ENCODE results near the gene CAPN5.

Gene CAPN5

DNA sequence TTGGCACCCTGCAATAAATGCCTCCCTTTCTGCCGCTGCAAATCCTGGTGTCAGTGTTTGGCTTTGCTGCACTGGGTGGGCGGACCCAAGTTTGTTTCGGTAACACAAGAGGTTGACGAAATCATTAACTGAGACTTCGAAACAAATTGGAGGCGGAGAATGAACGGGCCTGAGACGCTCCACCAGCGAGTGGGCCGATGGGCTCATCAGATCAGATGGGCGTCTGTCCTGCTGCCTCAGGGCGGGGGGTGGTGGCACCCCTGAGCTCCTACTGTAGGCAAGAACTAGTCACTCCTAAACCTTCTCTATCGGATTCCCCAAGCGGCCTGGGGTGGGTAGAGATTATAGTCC, 918 bp upstream of the CAPN5 start:
- no peak for ATAC-seq
- TF ChIP-seq, protein P1, sequence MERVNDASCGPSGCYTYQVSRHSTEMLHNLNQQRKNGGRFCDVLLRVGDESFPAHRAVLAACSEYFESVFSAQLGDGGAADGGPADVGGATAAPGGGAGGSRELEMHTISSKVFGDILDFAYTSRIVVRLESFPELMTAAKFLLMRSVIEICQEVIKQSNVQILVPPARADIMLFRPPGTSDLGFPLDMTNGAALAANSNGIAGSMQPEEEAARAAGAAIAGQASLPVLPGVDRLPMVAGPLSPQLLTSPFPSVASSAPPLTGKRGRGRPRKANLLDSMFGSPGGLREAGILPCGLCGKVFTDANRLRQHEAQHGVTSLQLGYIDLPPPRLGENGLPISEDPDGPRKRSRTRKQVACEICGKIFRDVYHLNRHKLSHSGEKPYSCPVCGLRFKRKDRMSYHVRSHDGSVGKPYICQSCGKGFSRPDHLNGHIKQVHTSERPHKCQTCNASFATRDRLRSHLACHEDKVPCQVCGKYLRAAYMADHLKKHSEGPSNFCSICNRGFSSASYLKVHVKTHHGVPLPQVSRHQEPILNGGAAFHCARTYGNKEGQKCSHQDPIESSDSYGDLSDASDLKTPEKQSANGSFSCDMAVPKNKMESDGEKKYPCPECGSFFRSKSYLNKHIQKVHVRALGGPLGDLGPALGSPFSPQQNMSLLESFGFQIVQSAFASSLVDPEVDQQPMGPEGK (CRISPR knock-in tag; IDR thresholded peaks at IDR 0.05; ENCODE audit: borderline replicate concordance), result no peak
- no peak for TF ChIP-seq PPARA (CRISPR knock-in tag; IDR thresholded peaks at IDR 0.05; ENCODE audit: borderline replicate concordance)
- no peak for TF ChIP-seq ZNF70 (CRISPR knock-in tag; IDR thresholded peaks at IDR 0.05)
- no peak for TF ChIP-seq RARB (CRISPR knock-in tag; IDR thresholded peaks at IDR 0.05)
- no peak for TF ChIP-seq SNAI2 (CRISPR knock-in tag; IDR thresholded peaks at IDR 0.05)
- TF ChIP-seq OSR1 (CRISPR knock-in tag; IDR thresholded peaks at IDR 0.05), result no peak
- no peak for TF ChIP-seq ZFP30 (CRISPR knock-in tag; IDR thresholded peaks at IDR 0.05)
- no peak for TF ChIP-seq CSDC2 (CRISPR knock-in tag; IDR thresholded peaks at IDR 0.05)
- TF ChIP-seq ESRRG (CRISPR knock-in tag; IDR thresholded peaks at IDR 0.05), result no peak
- TF ChIP-seq, protein P2, sequence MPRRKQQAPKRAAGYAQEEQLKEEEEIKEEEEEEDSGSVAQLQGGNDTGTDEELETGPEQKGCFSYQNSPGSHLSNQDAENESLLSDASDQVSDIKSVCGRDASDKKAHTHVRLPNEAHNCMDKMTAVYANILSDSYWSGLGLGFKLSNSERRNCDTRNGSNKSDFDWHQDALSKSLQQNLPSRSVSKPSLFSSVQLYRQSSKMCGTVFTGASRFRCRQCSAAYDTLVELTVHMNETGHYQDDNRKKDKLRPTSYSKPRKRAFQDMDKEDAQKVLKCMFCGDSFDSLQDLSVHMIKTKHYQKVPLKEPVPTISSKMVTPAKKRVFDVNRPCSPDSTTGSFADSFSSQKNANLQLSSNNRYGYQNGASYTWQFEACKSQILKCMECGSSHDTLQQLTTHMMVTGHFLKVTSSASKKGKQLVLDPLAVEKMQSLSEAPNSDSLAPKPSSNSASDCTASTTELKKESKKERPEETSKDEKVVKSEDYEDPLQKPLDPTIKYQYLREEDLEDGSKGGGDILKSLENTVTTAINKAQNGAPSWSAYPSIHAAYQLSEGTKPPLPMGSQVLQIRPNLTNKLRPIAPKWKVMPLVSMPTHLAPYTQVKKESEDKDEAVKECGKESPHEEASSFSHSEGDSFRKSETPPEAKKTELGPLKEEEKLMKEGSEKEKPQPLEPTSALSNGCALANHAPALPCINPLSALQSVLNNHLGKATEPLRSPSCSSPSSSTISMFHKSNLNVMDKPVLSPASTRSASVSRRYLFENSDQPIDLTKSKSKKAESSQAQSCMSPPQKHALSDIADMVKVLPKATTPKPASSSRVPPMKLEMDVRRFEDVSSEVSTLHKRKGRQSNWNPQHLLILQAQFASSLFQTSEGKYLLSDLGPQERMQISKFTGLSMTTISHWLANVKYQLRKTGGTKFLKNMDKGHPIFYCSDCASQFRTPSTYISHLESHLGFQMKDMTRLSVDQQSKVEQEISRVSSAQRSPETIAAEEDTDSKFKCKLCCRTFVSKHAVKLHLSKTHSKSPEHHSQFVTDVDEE (CRISPR knock-in tag; IDR thresholded peaks at IDR 0.05), result no peak
- TF ChIP-seq GLIS3 (CRISPR knock-in tag; IDR thresholded peaks at IDR 0.05), result no peak
- no peak for TF ChIP-seq ISL1 (CRISPR knock-in tag; IDR thresholded peaks at IDR 0.05)
- TF ChIP-seq, protein P3, sequence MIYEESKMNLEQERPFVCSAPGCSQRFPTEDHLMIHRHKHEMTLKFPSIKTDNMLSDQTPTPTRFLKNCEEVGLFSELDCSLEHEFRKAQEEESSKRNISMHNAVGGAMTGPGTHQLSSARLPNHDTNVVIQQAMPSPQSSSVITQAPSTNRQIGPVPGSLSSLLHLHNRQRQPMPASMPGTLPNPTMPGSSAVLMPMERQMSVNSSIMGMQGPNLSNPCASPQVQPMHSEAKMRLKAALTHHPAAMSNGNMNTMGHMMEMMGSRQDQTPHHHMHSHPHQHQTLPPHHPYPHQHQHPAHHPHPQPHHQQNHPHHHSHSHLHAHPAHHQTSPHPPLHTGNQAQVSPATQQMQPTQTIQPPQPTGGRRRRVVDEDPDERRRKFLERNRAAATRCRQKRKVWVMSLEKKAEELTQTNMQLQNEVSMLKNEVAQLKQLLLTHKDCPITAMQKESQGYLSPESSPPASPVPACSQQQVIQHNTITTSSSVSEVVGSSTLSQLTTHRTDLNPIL (CRISPR knock-in tag; IDR thresholded peaks at IDR 0.05; ENCODE audit: low read depth), result no peak
- no peak for TF ChIP-seq ZFP3 (CRISPR knock-in tag; IDR thresholded peaks at IDR 0.05)
- no peak for TF ChIP-seq ARNTL (CRISPR knock-in tag; IDR thresholded peaks at IDR 0.05; ENCODE audit: borderline replicate concordance, low read depth)
- TF ChIP-seq, protein P4, sequence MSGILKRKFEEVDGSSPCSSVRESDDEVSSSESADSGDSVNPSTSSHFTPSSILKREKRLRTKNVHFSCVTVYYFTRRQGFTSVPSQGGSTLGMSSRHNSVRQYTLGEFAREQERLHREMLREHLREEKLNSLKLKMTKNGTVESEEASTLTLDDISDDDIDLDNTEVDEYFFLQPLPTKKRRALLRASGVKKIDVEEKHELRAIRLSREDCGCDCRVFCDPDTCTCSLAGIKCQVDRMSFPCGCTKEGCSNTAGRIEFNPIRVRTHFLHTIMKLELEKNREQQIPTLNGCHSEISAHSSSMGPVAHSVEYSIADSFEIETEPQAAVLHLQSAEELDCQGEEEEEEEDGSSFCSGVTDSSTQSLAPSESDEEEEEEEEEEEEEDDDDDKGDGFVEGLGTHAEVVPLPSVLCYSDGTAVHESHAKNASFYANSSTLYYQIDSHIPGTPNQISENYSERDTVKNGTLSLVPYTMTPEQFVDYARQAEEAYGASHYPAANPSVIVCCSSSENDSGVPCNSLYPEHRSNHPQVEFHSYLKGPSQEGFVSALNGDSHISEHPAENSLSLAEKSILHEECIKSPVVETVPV (CRISPR knock-in tag; IDR thresholded peaks at IDR 0.05), result no peak
- TF ChIP-seq ZNF8 (CRISPR knock-in tag; IDR thresholded peaks at IDR 0.05), result no peak

DNA sequence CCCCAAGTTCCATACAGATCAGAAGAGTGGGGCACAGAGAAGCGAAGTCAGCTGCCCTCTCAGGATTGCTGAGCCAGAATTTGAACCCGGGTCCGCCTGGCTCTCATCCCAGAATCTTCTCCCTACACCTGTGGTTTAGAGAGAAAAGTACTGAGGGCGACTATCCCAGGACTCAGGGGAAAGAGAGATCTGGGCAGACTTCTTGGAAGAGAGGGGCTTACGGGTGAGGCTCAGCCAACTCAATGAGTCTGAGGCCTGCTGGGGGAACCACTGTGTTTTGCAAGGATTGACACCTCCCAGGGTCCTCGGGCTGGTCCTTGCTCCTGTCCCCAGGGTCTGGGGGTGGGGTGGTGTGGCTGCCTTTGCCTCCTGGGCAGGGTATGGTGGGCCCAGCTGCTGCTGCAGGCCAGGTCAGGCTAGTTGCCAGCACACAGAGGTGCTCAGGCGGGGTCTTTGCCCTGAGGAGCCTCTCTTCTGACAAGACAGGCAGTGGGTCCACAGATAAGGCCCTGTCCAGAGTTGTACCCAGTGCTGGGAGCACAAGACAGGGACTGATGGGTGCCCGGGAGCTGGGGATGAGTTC, 1.2 kb downstream of the CAPN5 start:
- no peak for ATAC-seq
- no peak for TF ChIP-seq RARB (CRISPR knock-in tag; IDR thresholded peaks at IDR 0.05)
- TF ChIP-seq ZNF8 (CRISPR knock-in tag; IDR thresholded peaks at IDR 0.05), result no peak
- TF ChIP-seq ZFP30 (CRISPR knock-in tag; IDR thresholded peaks at IDR 0.05), result no peak
- no peak for TF ChIP-seq ESRRG (CRISPR knock-in tag; IDR thresholded peaks at IDR 0.05)
- no peak for TF ChIP-seq TOX (CRISPR knock-in tag; IDR thresholded peaks at IDR 0.05; ENCODE audit: borderline replicate concordance)
- TF ChIP-seq ZFP3 (CRISPR knock-in tag; IDR thresholded peaks at IDR 0.05), result no peak
- TF ChIP-seq ZNF565 (CRISPR knock-in tag; conservative IDR thresholded peaks at IDR 0.05; ENCODE audit: low read depth), result no peak
- TF ChIP-seq, protein P3 (CRISPR knock-in tag; IDR thresholded peaks at IDR 0.05; ENCODE audit: low read depth), result no peak
- TF ChIP-seq OSR1 (CRISPR knock-in tag; IDR thresholded peaks at IDR 0.05), result no peak
- no peak for TF ChIP-seq ZC3H10 (CRISPR knock-in tag; IDR thresholded peaks at IDR 0.05)
- no peak for TF ChIP-seq PPARA (CRISPR knock-in tag; IDR thresholded peaks at IDR 0.05; ENCODE audit: borderline replicate concordance)
- no peak for TF ChIP-seq ISL1 (CRISPR knock-in tag; IDR thresholded peaks at IDR 0.05)
- no peak for TF ChIP-seq SNAI2 (CRISPR knock-in tag; IDR thresholded peaks at IDR 0.05)
- TF ChIP-seq TCF4 (CRISPR knock-in tag; IDR thresholded peaks at IDR 0.05; ENCODE audit: borderline replicate concordance), result no peak
- TF ChIP-seq, protein P4 (CRISPR knock-in tag; IDR thresholded peaks at IDR 0.05), result no peak

Measured in SK-N-SH treated with all-trans-retinoic acid at 6 μM for 48 hours (cell line).